Effector CD8-positive, alpha-beta T cell (primary cell): ENCODE results near the gene LAMTOR2.
"Not testable (repeated sequence)": the region's sequence is repeated elsewhere in the genome, so short reads cannot be mapped to it uniquely, and the experiment has no call there.

Source experiments
- DNase-seq: peaks from one replicate; lab custom pipeline; 2025; lab: John Stamatoyannopoulos, UW
- total RNA-seq, 4 experiments: gene quantifications; one replicate each; lab custom pipeline; 2026; lab: John Stamatoyannopoulos, UW

LAMTOR2 gene
- total RNA-seq, result 14.6 to 23.8 (median 19.0) reads per million in 4 experiments

DNA sequence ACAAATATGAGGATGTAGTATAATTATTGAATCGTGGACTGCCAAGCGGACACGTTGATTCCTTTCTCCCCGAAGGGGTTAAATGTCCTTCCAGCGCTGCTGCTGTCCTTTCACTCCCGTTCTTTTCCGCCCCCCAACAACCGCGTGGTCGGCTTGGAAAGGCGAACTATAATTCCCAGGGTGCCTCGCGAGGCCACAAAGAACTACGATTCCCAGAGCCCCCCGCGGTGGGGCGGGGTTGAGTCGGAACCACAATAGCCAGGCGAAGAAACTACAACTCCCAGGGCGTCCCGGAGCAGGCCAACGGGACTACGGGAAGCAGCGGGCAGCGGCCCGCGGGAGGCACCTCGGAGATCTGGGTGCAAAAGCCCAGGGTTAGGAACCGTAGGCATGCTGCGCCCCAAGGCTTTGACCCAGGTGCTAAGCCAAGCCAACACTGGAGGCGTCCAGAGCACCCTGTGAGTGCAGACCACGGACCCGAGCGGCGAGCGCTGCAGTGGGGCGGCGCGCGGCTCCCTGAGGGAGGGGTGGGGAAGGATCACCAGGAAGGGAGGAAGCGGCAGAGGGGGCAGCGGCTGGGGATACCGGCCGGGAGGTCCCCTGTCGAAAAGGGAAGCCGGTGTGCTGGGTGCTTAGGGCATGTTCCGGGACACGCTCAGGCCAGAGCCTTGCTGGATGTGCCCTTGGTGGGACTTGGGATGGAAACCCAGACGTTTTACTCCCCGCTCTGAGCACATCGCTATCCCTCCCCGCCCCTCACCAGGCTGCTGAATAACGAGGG lies at the start of gene LAMTOR2:
TSS of gene LAMTOR2 (plus strand) at position 283 of the 781 bp plus-strand sequence. CDS start at position 391, 108 bp downstream.
- peak; percentile 94 for DNase-seq

DNA sequence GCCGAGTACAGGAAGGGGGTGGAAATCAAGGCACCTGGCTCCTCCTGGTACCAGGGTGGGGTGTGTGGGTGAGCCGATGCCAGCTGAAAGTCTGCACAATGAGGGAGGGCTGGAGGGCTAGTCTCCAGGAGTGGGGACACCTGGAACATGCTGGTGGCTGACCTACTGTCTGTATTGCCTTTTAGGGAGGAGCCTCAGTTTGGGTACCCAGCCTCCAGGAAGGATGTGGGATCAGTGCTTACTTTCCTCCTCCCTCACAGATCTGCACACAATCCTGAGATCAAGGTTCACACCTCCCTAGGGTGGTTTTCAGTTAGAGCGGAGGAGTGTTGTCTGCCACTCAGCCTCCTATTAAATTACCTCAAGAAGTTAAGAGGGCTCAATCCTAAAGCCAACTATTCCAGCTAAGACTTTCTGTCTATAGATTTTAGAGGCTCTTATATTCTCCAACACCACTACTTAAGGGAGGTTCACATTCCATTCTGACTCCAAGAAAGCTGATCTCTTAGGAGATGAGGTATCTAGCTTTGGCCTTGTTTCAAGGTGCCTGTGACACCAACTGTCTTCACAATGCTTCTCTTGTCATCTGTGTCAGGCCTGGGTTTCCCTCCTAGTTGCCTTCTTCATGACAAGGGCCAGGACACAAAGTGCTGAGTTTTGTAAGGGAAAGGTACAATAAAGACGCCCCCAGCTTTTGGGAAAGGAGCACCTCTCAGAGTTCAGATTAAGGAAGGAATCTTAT lies 49.6 kb upstream of the LAMTOR2 start:
- no peak for DNase-seq

DNA sequence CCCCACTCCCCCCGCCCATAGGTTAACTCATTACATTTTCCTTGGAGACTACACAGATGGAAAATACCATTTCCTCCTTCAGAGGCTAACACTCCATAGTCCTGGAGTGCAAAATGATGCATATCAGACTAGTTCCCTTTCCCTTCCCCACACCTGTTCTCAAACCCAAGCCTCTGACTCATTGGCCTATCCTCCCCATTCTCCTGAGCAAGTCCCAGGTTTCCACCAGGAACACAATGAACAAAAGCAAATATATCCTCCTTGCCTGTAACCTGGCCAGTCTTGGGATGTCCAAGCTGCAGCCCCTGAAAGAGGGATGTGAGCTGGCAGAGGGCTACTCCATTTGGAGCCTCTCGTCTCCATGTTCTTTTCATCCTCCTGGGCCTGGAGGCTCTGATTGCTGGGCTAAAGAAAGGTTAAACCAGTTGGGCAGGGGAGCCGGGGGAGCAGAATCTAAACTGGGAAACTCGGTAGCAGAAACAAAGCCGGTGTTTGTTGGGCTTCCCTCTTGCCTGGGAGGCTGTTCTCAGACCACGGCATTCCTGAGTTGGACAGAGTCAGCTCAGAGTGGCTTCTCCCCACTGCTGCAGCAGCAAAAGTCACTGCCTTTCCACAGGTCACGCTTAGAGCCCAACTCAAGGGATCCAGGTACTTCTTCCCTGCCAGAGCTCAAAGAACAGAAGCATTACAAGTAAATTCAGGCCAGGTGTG lies 47.8 kb upstream of the LAMTOR2 start:
- no peak for DNase-seq

DNA sequence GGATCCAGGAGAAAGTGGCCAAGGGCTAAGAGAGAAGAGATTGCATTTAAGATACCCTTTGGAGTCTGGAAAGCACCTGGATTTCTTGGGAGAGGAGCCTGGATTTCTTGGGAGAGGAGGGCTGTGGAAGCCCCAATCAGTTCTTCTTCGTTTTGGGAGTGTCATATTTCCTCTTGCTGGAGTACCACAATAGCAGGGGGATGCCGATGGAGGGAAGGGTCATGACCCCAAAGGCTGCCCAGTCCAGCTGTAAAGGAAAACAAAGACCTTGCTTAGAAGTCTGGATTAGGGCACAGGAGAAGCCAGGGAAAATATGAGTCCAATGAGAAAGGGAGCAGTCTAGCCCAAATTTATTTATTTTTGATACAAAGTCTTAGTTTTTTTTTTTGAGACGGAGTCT lies 45.2 kb upstream of the LAMTOR2 start:
- DNase-seq, result no peak

DNA sequence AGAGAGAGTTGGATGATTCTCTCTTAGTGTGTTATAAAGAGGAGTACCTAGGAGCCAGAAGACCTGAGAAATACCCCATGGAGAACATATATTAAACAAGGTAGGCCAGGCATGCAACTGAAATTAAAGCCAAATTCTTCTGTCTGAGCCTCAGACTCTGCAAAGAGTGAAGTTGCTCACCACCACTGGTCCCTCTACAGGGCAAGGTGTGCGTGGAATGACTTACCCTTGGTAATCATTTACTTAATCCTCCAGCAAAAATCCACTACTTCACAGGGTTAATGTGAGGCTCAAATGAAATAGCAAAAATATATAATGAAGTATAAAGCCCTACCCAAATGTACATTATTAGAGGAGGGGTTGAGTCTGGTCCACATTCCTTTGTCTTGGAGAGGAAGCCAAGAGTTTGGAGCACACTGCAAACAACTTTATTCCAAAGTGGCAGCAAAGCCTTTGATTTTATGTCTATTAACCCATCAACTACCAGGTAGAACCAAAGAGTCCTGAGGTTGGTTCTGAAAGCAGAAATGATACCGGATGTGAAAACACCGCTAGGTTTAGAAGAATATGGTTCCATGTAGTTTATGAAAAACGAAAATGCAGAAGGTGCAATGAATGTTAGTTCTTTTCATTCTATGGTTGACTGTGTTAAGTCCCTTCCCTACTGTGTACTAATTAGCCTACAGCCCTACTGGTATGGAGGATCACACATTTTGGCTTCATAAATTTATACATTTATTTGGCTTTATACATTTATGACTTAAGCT lies 42.3 kb upstream of the LAMTOR2 start:
- no peak for DNase-seq

DNA sequence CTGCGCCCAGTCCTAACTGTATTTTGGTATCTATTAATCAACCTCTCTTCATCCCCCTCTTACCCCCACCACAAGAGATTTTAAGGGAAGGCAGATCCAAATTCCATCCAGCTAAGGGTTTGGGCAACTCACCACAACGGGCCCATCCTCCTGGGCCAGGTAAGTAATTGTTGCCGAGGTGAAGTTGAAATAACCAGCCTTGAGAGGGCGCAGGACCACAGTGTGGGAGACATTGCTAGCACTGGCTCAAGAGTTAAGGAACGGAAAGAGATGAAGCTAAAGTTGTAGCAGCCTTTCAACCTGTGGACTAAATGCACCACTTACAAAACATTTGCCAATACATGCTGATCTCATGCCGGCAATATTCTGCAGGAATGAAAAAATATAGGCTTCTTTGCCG lies 39.8 kb upstream of the LAMTOR2 start:
- DNase-seq, result no peak

DNA sequence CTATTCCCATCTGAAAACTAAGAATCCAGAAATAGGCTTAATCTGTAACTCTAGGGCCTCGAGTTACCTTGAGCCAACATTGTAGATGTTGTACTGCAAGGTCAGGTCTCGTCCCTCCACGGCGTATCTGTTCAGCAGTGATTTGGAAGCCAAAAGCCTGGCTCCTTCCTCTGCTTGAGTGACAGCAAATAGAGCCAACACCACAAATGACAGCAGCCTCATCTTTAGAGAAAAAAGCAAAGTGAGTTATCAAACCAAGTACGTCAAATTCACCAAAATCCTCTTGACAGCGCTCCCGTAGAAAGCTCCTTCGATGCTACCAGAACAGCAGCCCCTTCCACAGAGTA lies 34.7 kb upstream of the LAMTOR2 start:
- DNase-seq, result no peak

DNA sequence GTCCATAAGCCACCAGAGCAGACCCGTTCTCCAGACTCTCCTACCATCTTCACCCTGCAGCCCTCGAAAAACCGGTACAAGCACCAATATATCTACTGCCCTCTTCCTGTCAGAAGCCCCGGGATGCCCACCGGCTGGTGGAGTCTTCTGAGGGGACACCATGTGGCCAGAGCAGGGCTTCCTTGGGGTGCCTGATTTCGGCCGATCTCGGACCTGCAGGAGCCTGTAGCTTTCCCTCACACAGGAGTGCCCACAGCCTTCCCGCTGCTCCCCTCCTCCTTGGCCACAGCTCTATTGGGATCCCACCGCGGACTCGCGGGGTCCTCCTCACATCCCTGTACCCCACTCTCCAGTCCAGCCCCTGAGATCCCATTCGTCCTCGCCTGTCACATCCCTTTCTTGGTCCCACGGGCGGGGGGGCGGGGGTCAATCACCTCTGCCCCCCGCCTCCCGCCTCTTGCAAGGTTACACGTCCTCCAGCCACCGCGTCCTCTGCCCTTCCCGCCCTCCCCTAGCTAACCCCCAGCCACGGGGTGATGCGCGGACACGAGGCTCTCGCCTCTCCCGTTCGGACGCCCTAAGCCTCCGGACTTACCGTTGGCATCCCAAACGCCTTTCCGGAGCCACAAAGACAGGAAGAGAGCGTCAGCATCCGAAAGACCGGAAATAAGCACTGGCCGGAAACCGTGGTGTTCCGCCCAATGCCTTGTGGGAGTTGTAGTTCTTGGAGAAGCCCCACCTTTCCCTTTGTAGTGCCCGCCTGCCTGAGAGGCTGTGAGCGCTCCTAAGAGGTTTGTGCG lies 34.1 kb upstream of the LAMTOR2 start, which contains the start of gene SSR2:
TSS of gene SSR2 (minus strand) at position 659 of the 800 bp plus-strand sequence. CDS start 784 bp downstream, outside the sequence.
- peak; percentile 76 for DNase-seq

DNA sequence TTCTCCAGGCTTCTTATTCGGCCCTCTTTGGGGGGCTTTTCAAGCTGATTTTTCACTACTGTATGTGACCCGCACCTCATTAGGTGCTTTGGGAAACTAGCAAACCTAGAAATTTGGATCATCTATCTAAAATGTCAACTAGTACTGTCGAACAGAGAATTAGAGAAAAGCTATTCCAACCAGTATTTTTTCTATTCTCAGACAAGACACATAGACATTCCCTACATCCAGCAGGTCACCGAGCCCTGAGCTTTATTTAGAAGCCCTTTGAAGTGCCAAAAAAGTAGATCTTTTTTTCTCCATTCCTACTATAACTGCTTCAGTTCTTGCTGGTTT lies 33.5 kb upstream of the LAMTOR2 start:
- no peak for DNase-seq

DNA sequence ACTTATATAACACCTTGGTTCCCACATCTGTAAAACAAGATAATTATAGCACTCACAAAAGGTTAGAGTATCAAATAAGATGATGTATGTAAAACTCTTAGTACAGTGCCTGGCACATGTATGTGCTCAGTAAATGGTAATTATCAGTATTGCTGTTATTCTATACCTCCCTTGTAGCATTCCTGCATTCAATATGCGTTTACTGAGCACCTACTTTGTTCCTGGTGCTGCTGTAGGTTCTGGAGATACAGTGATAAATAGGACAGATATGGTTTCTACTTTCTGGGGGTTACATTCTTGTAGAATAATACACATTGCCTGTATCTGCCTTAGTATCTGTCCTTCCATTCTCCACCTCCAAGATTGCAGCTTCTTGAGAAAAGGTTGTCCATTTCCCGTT lies 32.6 kb upstream of the LAMTOR2 start:
- DNase-seq, result no peak

DNA sequence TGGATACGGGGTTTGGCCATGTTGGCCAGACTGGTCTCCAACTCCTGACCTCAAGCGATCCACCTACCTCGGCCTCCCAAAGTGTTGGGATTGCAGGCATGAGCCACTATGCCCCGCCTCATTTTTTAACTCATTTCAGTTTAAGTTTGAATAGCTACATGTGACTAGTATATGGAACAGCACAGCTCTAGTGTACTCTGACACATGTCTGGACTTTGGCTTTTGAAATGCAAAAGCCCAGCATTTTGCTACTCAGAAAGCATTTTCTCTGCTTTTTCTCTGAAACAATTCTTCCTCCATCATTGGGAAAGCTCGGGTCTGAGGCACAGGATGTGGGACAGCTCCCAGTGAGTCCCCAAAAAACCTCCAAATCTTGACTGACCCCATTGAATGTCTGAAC lies 29.8 kb upstream of the LAMTOR2 start:
- DNase-seq, result no peak

DNA sequence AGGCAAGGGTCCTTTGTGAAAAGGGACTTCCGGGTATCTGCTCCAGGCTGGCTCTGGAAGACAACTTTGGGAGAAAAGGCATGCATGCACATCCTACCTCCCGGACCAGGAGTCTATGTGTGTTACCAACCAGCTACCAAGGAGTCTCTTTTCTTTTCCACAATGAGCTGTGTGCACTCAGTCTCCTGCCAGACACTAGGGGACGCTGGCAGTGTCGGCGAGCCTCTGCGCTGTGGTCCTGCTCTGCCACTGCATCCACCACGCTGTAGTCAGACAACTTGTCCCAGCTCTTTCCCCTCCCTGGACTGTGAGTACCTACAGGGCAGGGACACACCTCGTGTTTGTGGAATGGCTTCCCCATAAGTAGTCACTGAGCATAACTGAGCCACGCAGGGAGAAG lies 28.7 kb upstream of the LAMTOR2 start:
- DNase-seq, result no peak

DNA sequence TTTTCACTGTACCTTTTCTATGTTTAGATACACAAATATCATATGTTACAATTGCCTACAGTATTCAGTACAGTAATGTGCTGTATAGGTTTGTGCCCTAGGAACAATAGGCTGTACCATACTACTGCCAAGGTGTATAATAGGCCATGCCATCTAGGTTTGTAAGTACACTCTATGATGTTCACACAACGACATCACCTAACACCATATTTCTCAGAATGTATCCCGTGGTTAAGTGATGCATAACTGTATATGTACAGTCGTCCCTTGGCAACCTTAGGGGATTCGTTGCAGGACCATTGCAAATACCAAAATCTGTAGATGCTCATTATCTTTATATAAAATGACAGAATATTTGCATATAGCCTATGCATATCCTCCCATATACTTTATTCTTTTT lies 28.0 kb upstream of the LAMTOR2 start:
- no peak for DNase-seq

DNA sequence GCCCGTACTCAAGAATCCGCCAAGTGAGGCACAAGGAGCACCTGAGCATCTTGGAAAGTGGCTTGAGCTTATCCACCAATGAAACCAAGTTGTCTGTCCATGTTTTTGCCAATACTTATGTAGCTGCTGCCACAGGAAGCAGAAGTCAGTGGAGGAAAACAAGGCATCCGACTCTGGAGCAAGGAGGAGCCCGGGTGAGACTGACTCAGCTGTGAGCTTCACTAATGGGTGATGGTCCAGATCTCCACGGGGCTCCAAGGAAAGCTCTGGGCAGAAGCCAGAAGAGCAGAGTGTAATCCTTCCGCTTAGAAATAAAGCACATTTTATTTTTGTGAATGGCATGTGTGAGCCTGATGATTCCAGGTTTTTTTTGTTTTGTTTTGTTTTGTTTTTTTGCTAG lies 21.6 kb upstream of the LAMTOR2 start:
- no peak for DNase-seq

DNA sequence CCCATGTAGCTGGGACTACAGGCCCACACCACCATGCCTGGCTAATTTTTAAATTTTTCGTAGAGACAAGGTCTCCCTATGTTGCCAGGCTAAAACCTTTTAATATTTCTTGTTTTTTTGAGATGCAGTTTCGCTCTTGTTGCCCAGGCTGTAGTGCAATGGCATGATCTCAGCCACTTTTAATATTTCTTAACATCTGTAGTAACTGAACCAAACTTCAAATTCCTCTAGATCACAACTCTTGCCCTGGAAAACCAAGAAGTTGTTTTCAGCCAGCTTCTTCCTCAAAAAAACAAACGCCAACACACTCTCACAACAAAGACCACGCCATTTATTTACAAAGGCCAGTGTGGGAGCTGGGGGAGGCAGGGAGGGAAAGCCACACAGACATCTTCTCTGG lies 19.6 kb upstream of the LAMTOR2 start:
- DNase-seq, result not testable (repeated sequence)

DNA sequence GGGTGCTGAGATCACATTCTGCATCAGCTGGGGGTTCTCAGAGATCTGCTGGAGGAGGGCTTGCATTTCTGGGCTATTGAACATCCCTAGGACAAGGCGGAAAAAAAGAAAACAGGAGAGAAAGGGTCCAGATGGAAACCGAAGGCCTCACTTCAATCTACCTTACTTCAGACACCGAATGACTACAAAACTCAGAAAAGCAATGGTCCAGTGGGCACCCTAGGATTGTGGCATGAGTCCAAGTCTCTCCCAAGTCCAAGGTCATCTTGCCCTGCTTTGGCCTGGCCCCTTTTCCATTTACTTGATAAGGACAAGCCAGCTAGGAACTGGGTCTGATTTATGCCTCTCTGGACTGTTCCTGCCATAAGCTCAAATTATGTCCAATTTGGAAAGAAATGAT lies 11.8 kb upstream of the LAMTOR2 start:
- no peak for DNase-seq

DNA sequence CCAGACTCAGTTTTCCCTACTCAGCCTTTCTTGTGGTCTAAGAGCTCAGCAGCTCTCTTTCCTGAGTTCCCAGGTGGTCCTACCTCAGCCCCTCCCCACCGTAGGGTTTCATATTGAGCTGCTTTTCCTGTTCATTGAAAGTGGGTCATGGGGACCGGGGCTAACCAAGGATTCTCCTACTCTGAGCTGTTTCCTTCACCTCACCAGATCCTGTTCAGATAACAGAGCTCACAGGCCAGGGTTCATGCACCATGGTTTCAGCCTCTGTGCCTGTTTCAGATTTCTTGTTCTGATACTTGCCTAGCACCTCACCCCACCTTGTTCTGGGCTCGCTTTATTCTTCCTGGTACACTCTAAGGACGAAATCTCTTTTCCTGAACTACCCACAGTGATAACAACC lies 9.5 kb upstream of the LAMTOR2 start:
- DNase-seq, result no peak

DNA sequence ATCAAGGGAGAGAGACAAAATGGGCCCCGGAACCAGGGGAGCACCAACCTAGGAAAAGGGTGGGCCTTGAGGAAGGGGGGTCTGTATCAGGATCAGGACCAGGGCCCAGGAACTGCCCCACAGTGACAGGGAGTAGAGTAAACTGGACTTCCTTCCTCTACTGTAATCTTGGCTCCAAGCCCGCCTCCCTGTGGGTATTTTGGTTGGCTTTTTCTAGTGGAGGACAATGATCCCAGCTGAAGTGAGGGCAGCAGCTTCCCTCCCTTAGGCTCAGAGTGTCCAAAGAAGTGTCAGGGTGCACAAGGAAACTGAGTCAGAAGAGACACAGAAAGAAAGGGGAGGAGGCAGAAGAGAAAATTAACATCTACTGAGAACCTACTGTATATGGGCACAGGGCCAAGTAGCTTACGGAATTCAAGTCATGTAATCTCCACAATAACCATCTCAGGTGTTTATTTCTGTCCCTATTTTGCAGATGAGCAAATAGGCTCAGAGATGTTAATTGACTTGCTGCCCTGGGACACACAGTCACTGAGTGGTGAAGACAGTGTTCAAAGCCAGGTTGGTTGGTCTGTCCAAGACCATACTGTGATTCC lies 5.8 kb upstream of the LAMTOR2 start:
- DNase-seq, result no peak

DNA sequence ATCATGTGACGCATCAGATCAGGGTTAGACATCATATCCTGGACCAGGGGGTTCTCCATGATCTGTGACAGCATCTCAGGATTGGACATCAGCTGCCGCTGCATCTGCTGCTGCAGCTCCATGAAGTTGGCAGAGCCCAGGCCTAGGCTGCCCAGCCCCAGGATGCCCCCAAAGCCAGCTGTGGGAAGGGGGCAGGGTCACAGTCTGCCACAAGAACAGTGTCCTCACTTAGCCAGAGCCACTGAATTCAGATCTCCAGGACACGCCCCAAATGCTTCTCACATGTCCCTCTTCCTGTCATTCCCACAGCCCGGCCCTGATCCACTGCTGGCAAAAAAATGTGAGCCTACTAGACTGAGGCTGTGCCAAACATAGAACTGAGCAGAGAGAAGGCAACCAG lies 4.2 kb upstream of the LAMTOR2 start:
- DNase-seq, result no peak

DNA sequence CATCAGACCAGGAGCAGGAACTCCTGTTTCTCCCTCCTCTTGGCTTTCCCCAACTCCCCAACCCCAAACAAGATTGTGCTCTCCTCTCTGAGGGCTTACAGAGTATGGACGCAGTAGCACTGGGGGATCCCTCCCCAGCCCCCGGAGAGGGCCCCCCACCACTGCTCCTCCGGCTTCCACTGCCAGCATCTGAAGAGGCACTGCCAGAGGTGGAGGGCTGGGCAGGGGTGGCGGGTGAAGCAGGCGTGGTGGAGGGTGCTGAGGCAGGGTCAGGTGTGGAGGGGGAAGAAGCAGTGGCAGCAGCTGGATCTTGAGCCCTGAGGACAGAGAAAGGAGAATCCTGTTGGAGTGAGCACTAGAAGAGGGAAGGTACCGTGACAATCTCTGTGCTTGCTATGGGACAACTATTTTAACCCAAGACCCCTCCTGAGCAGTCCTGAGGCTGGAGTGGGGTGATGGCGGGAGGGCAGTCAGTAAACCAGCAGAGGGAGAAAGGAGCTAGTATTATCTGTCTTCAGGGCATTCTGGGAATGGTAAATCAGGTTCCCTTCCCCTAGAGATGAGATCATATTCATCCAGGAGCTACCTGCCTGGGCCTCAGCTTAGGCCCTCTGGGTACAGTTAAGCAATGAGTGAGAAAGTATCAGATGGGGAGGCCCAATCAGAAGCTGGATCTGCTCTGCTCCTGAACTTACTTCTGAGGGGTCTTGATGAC lies 3.4 kb upstream of the LAMTOR2 start:
- no peak for DNase-seq
